Measurements from ENCODE around the gene SHOC2. TPM values are rescaled to one million over a fixed set of nuclear protein-coding genes. Genes with fewer than 3 reads are reported as not detected.

Gene SHOC2
- total and polyA plus RNA-seq, 2 of the 13 experiments (the other 11 are each of a cell fraction or from before 2014, with no cell fraction given), result 8.6 to 25.5 TPM

- Histone ChIP-seq H2AFZ (ENCODE audit: low read length) (peak within 1 kb of the TSS; percentile 79), H3K4me2 (ENCODE audit: low read depth, low read length) (peak within 1 kb of the TSS; percentile 87), H4K20me1 (ENCODE audit: insufficient read depth, low read length) (peaks cover 6% of the 10 kb centered on the region; the same call in 1 of the 2 replicates), H3K36me3 (replicated peaks in 1 of 2; ENCODE audit: control insufficient read depth in 1 of 2, insufficient read depth in 2 of 2, low read length in 2 of 2) (peaks cover 2 to 5% of the 10 kb centered on the region in 2 experiments; a peak in 2 of 5 replicates), H3K79me2 (ENCODE audit: insufficient read depth, low read length) (peaks cover 30% of the 10 kb centered on the region), H3K4me1 (ENCODE audit: insufficient read depth, low read length) (peaks cover 45% of the 10 kb centered on the region), H3K4me3 (replicated peaks in 1 of 3; ENCODE audit: insufficient read depth in 1 of 3, low read depth in 2 of 3, low read length in 3 of 3) (peak within 1 kb of the TSS; percentile 72 to 82 (median 76)), H3K27ac (ENCODE audit: extremely low read length, insufficient read depth, low read length) (peak within 1 kb of the TSS; percentile 92), H3K9me3 (ENCODE audit: low read length) (no peaks in the 10 kb centered on the region), H3K27me3 (ENCODE audit: control insufficient read depth in 1 of 2, insufficient read depth in 2 of 2, low read length in 2 of 2) (no peaks in the 10 kb centered on the region), H3K9ac (ENCODE audit: insufficient read depth, low read depth, low read length) (peak within 1 kb of the TSS; percentile 78)
- peak; percentile 92 for FAIRE-seq
- in situ Hi-C loops (cut with HindIII; ENCODE audit: extremely low pct_ligation_motif_present, low pct_unique_long_range_greater_than_20kb) (no loop called here), intact Hi-C loops (cut with micrococcal nuclease; ENCODE audit: unreplicated experiment) (loop anchor here (5.0 kb wide), 3 partner anchors 39 to 124 kb away; no protein-coding TSS in a partner anchor)
- peak; percentile 94 for DNase-seq (ENCODE audit: low spot score)
- CTCF ChIA-PET (ENCODE audit: low intra/inter-chr PET ratio, low total read pairs), result no interaction called here
- BruUV-seq (replicated peaks), result TSS peak; percentile 91
- 8% methylated on average over 37 of the region's 47 CpGs for WGBS (ENCODE audit: low lambda C conversion rate)
- POLR2A ChIA-PET, result interaction anchor here (0.6 to 1.3 kb wide), 23 partner anchors 10 to 864 kb away, joined by 3 to 53 read pairs (median 4); partner anchors contain the start of genes ADD3, BBIP1 and SHOC2
- peak; percentile 93 for ATAC-seq
- TF ChIP-seq HES4 (CRISPR knock-in tag; IDR thresholded peaks at IDR 0.05; ENCODE audit: borderline replicate concordance) (0 out of 2 replicates have a peak, but pooled peaks have one; percentile 35), MED1 (CRISPR knock-in tag; IDR thresholded peaks at IDR 0.05) (peak; percentile 14; the same call in 1 of the 2 replicates), ZNF510 (CRISPR knock-in tag; IDR thresholded peaks at IDR 0.05; ENCODE audit: low read depth) (peak; percentile 90; the same call in 1 of the 2 replicates), ZNF180 (CRISPR knock-in tag; IDR thresholded peaks at IDR 0.05; ENCODE audit: borderline replicate concordance, low read depth) (no peak), ZNF788 (CRISPR knock-in tag; IDR thresholded peaks at IDR 0.05; ENCODE audit: borderline replicate concordance) (peak; percentile 40; the same call in 1 of the 2 replicates), POGK (CRISPR knock-in tag; conservative IDR thresholded peaks at IDR 0.05) (peak; percentile 16; the same call in 1 of the 2 replicates), MED13 (CRISPR knock-in tag; IDR thresholded peaks at IDR 0.05) (0 out of 2 replicates have a peak, but pooled peaks have one; percentile 6), ZBTB7B (CRISPR knock-in tag; IDR thresholded peaks at IDR 0.05) (0 out of 2 replicates have a peak, but pooled peaks have one; percentile 42), NR3C1 (CRISPR knock-in tag; IDR thresholded peaks at IDR 0.05) (no peak), AKAP8 (CRISPR knock-in tag; IDR thresholded peaks at IDR 0.05) (no peak), KLF16 (CRISPR knock-in tag; IDR thresholded peaks at IDR 0.05) (peak in 1 of 2 experiments; percentile 13; a peak in 1 of 4 replicates), ARNT (IDR thresholded peaks at IDR 0.05) (no peak), ZNF720 (CRISPR knock-in tag; IDR thresholded peaks at IDR 0.05) (no peak), ZNF282 (IDR thresholded peaks at IDR 0.05; ENCODE audit: partially characterized antibody) (peak; percentile 53), HNF1B (CRISPR knock-in tag; IDR thresholded peaks at IDR 0.05) (peak; percentile 63; the same call in 1 of the 2 replicates), RFXANK (CRISPR knock-in tag; IDR thresholded peaks at IDR 0.05) (peak; percentile 97), ETS1 (CRISPR knock-in tag; IDR thresholded peaks at IDR 0.05) (0 out of 2 replicates have a peak, but pooled peaks have one; percentile 40), ZNF263 (CRISPR knock-in tag; IDR thresholded peaks at IDR 0.05) (no peak), WIZ (CRISPR knock-in tag; IDR thresholded peaks at IDR 0.05) (peak; percentile 50; the same call in 1 of the 2 replicates), MIER3 (CRISPR knock-in tag; IDR thresholded peaks at IDR 0.05; ENCODE audit: borderline replicate concordance) (no peak)
Measured at GRCh38 chr10:110871298-110872084, 47.9 kb upstream of the SHOC2 start, which contains the start of gene PDCD4. Gene PDCD4, plus strand, starts transcription at chr10:110871928. Its CDS starts 4,100 bp downstream, at chr10:110876028.
